ENCODE data around the gene NEMP1. TPM values are rescaled to one million over a fixed set of nuclear protein-coding genes. Genes with fewer than 3 reads are reported as not detected.
"Not testable (repeated sequence)": the region's sequence is repeated elsewhere in the genome, so short reads cannot be mapped to it uniquely, and the experiment has no call there.

Gene NEMP1
- total RNA-seq, 1 donor from 2014 or later = 32.0 TPM

GRCh38 chr12:57018906-57019305, 59.7 kb downstream of the NEMP1 start:
- peak overlapping the region; percentile 82 for H3K27ac Mint-ChIP-seq
- peaks cover 19% of the 10 kb centered on the region for H3K27me3 Mint-ChIP-seq

GRCh38 chr12:57018353-57018752, 60.2 kb downstream of the NEMP1 start:
- H3K4me1 Mint-ChIP-seq (ENCODE audit: unreplicated experiment); H3K9me3 Mint-ChIP-seq; H3K36me3 Mint-ChIP-seq; DNase-seq (ENCODE audit: extremely low spot score, unreplicated experiment); H3K4me3 Mint-ChIP-seq: not testable (repeated sequence)
- H3K27ac Mint-ChIP-seq = peak overlapping the region; percentile 82
- peaks cover 22% of the 10 kb centered on the region for H3K27me3 Mint-ChIP-seq

More at GRCh38 chr12:57018906-57019305, 59.7 kb downstream of the NEMP1 start:
- TF ChIP-seq, protein P1, sequence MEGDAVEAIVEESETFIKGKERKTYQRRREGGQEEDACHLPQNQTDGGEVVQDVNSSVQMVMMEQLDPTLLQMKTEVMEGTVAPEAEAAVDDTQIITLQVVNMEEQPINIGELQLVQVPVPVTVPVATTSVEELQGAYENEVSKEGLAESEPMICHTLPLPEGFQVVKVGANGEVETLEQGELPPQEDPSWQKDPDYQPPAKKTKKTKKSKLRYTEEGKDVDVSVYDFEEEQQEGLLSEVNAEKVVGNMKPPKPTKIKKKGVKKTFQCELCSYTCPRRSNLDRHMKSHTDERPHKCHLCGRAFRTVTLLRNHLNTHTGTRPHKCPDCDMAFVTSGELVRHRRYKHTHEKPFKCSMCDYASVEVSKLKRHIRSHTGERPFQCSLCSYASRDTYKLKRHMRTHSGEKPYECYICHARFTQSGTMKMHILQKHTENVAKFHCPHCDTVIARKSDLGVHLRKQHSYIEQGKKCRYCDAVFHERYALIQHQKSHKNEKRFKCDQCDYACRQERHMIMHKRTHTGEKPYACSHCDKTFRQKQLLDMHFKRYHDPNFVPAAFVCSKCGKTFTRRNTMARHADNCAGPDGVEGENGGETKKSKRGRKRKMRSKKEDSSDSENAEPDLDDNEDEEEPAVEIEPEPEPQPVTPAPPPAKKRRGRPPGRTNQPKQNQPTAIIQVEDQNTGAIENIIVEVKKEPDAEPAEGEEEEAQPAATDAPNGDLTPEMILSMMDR (conservative IDR thresholded peaks at IDR 0.05) = no peak
- Mint-ChIP-seq H3K4me3 (no peak overlapping the region), H3K4me1 (ENCODE audit: unreplicated experiment) (peaks cover 11% of the 10 kb centered on the region), H3K36me3 (no peaks in the 10 kb centered on the region), H3K9me3 (no peaks in the 10 kb centered on the region)
- no peak for DNase-seq (ENCODE audit: extremely low spot score, unreplicated experiment)

DNA sequence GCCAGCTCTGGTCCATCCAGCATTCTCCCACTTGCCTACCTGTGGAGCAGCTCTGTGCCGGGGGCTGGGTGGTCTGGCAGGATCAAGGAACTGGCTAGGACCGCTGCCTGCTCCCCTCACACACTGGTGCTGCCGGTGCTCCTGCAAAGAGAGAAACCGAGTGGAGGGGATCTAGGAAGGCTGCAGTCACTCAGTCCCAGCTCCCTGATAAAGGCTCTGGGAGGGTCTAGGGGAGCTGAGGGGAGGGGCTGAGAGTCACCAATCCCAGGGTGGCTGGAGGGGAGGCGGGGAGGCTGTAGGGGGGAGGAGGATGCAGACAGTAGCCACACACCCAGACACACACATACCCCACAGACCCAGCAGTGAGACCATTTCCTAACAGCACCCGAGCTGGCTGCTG, 62.2 kb downstream of the NEMP1 start, which contains the start of gene TAC3:
Gene TAC3, minus strand, starts transcription at position 182 of the 400 bp plus-strand sequence. CDS start 732 bp downstream, outside the sequence.
- H3K4me3 Mint-ChIP-seq = no peak within 1 kb of the TSS
- H3K27me3 Mint-ChIP-seq = peaks cover 34% of the 10 kb centered on the region
- DNase-seq (ENCODE audit: extremely low spot score, unreplicated experiment) = no peak

DNA sequence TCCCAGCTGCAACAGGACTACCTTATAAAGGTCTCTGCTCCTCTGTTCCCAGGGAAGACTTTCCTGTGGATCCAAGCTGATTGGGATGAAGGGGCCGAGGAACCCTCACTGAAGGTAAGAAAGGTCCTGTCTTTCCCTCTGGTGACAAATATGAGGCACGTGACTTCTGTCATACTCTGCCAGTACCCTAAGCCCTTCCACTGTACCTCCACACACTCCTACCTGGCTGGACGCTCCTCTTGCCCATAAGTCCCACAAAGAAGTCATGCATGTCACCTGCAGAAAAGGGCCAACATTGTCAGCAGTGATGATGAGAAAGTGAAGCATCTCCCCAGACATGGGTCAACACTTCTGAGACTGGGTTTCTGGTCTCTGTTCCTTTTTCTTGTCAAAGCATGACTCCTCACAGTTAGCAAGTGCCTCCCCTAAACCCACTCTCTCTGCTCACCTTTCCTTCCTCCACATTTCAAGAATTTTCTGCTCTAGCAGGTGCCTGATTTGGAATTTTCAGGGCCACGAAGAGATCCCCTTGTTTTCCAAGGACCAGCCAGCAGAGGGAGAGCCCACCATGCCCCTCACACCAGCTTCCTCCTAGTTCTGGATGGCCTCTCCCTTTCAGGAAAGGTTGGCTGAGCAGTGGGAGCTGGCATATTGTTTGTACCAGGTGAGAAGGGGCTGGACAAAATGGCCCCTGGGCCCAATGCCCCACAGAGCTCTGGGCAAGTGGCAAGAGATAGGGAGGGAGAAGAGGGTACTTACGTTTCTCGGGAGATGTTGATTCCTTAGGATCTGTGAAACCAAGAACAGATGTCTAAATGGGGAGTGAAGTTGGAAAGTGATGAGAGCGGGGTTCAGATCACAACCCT, 65.8 kb downstream of the NEMP1 start:
- Mint-ChIP-seq H3K27me3 (peaks cover 34% of the 10 kb centered on the region), H3K4me1 (ENCODE audit: unreplicated experiment) (peaks cover 11% of the 10 kb centered on the region), H3K9me3 (no peaks in the 10 kb centered on the region), H3K4me3 (no peak overlapping the region), H3K27ac (no peak overlapping the region), H3K36me3 (no peaks in the 10 kb centered on the region)
- TF ChIP-seq, protein P1 (conservative IDR thresholded peaks at IDR 0.05) = peak; percentile 15
- DNase-seq (ENCODE audit: extremely low spot score, unreplicated experiment) = no peak

More for the DNA sequence above, 62.2 kb downstream of the NEMP1 start, which contains the start of gene TAC3:
- no peaks in the 10 kb centered on the region for H3K36me3 Mint-ChIP-seq
- TF ChIP-seq, protein P1 (conservative IDR thresholded peaks at IDR 0.05) = no peak
- no peak within 1 kb of the TSS for H3K27ac Mint-ChIP-seq
- peaks cover 7% of the 10 kb centered on the region for H3K4me1 Mint-ChIP-seq (ENCODE audit: unreplicated experiment)
- no peaks in the 10 kb centered on the region for H3K9me3 Mint-ChIP-seq

DNA sequence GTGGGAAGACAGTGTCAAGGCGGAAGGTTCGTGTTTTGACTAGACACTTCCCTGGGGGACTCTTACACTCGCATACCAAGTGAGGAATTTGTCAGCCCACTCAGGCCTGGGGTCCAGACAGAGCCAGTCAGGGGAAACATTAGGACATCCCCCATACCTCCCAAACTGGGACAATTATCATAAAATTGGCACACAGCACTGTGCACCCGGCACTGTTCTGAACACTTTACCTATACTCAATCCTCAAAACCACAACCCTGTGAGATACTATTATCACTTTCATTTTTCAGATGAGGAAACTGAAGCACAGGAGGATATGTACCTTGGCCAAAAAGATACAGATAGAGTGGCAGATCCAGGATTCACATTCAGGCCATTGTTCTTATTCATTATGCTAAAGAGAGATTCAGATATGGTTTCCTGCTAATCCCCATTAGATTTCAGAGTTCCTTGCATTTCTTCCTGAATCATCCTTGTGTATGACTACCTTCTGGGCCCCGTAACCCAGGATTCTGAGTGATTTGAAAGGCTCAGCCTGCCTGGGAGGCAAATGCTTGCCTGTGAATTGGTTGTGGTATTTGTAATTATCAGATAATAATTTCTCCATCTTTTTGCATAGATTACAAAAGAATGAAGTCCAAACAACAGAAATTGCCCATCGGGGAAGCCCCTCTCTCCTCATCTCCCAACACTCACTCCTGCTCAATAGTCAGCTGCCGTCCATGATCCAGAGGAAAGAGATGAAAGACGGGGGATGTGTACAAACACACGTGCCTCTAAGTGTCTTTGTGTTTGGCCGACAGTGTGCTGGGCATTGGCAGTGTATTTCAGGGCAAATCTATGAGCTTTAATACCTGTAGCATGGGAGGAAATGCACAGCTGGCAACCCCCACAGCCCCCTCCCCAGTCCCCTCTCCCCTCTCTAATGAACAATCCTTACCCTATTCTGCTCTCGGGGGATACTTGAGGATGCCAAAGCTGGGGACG, 66.9 kb downstream of the NEMP1 start:
- H3K27ac Mint-ChIP-seq = no peak overlapping the region
- no peaks in the 10 kb centered on the region for H3K9me3 Mint-ChIP-seq
- H3K36me3 Mint-ChIP-seq = no peaks in the 10 kb centered on the region

More for the DNA sequence above, 66.9 kb downstream of the NEMP1 start:
- DNase-seq (ENCODE audit: extremely low spot score, unreplicated experiment) = no peak
- H3K4me1 Mint-ChIP-seq (ENCODE audit: unreplicated experiment) = peaks cover 11% of the 10 kb centered on the region
- no peak overlapping the region for H3K4me3 Mint-ChIP-seq
- peaks cover 34% of the 10 kb centered on the region for H3K27me3 Mint-ChIP-seq
- TF ChIP-seq, protein P1 (conservative IDR thresholded peaks at IDR 0.05) = no peak

Data from type B pancreatic cell (in vitro differentiated cells).